Transverse colon (tissue), 3 donors: ENCODE measurements around the gene GADD45G.

Experiments
- CTCF ChIP-seq, 5 experiments: fragments of 200-600 bp in 3 of 5; fragments of 450-650 bp in 2 of 5; sonication (generic) in 3 of 5; IDR thresholded peaks; 1 replicate in 2 of 5; 2 replicates in 3 of 5; pipeline ENCODE4 v1.5.1; 2016 to 2017; ENCODE audit warnings: antibody characterized with exemption in 5 of 5, inconsistent platforms in 3 of 5, mild to moderate bottlenecking in 2 of 5, moderate library complexity in 1 of 5
- POLR2A ChIP-seq: fragments of 450-650 bp; IDR thresholded peaks from one replicate; pipeline ENCODE4 v1.6.1; 2016; ENCODE audit warnings: antibody characterized with exemption, mild to moderate bottlenecking, moderate library complexity

DNA sequence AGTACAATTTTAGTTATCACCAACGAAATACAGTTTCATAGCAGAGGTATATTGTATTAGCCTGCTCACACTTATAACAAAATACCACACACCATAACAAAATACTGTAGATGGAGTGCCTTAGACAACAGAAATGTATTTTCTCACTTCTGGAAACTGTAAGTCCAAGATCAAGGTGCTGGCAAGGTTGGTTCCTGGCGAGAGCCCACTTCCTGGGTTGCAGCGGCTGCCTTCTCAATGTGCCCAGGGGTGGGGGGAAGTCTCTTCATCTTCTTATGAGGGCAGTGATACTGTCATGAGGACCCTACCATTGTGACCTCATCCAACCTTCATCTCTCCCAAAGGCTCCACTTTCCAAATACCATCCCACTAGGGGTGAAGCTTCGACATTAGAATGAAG lies 30.5 kb upstream of the GADD45G start:
- TF ChIP-seq POLR2A (no peak), CTCF (IDR thresholded peaks at IDR 0.05) (no peak)
